Endothelial cell of umbilical vein (primary cell): Measurements from ENCODE around the gene RECK. TPM values are rescaled to one million over a fixed set of nuclear protein-coding genes. Genes with fewer than 3 reads are reported as not detected.

Experiments
- BruUV-seq: library from RNA; stranded (reverse); fragments of 400-500 nt; replicated peaks from 2 replicates; lab custom pipeline; 2021; lab: Mats Ljungman, UMichigan
- CTCF ChIA-PET: fragments of 300-600, 350-600 bp; sonication (Branson Sonifier 250); formaldehyde crosslinking; loops from one replicate; lab custom pipeline; 2021; ENCODE audit warnings: antibody characterized with exemption, inconsistent platforms; lab: Charles Lee
- POLR2A ChIA-PET: fragments of 300-600, 350-600 bp; sonication (Branson Sonifier 250); formaldehyde crosslinking; loops from one replicate; lab custom pipeline; 2021; ENCODE audit warnings: antibody characterized with exemption, inconsistent platforms; lab: Charles Lee
- DNase-seq: peaks from one replicate; pipeline ENCODE4 v3.0.0-alpha.2; 2011; ENCODE audit warnings: low read depth, low spot score
- FAIRE-seq: peaks from 2 replicates; lab custom pipeline; 2011; peaks lifted over from hg19 to GRCh38; lab: Jason Lieb, UNC
- H2AFZ ChIP-seq: 2 replicates; pipeline ENCODE4 v1.6.0; 2012; ENCODE audit warnings: low read depth, low read length, control low read depth, inconsistent platforms
- H3K27ac ChIP-seq: 2 replicates; pipeline ENCODE4 v1.5.1; 2011; ENCODE audit warnings: low read depth, mild to moderate bottlenecking, control low read depth, low read length, moderate library complexity; ENCODE audit not compliant: insufficient read depth
- H3K27me3 ChIP-seq, 2 experiments: 2 replicates each; pipeline versions ENCODE4 v1.6.0 to v1.6.1; 2011; ENCODE audit warnings: low read length in 2 of 2, mixed read lengths in 1 of 2; ENCODE audit not compliant: control insufficient read depth in 2 of 2, insufficient read depth in 2 of 2
- H3K36me3 ChIP-seq, 2 experiments: 2 replicates in 1 of 2; 3 replicates in 1 of 2; pipeline ENCODE4 v1.5.1; 2011; ENCODE audit warnings: low read length in 2 of 2, mild to moderate bottlenecking in 1 of 2, moderate library complexity in 1 of 2; ENCODE audit not compliant: control insufficient read depth in 2 of 2, insufficient read depth in 2 of 2; ENCODE audit errors: extremely low read depth in 1 of 2
- H3K4me1 ChIP-seq: 3 replicates; pipeline ENCODE4 v1.5.1; 2011; ENCODE audit warnings: mild to moderate bottlenecking, low read length; ENCODE audit not compliant: control insufficient read depth, insufficient read depth; ENCODE audit errors: extremely low read depth
- H3K4me2 ChIP-seq: 2 replicates; pipeline ENCODE4 v1.6.1; 2011; ENCODE audit warnings: low read length, control low read depth, mixed read lengths; ENCODE audit not compliant: insufficient read depth
- H3K4me3 ChIP-seq, 3 experiments: fragments of 200-600 bp in 1 of 3; sonication (generic), shearing (Covaris generic) in 1 of 3; replicated peaks in 1 of 3; 2 replicates each; pipeline ENCODE4 v1.5.1; 2011 to 2016; ENCODE audit warnings: control low read depth in 3 of 3, low read length in 3 of 3, mild to moderate bottlenecking in 2 of 3, inconsistent platforms in 1 of 3, low read depth in 1 of 3, moderate library complexity in 1 of 3; ENCODE audit not compliant: insufficient read depth in 1 of 3
- H3K79me2 ChIP-seq: 2 replicates; pipeline ENCODE4 v1.6.0; 2012; ENCODE audit warnings: low read length, inconsistent platforms; ENCODE audit not compliant: control insufficient read depth, insufficient read depth
- H3K9ac ChIP-seq: replicated peaks from 2 replicates; pipeline ENCODE3; 2011; ENCODE audit warnings: low read length, control low read depth; ENCODE audit not compliant: insufficient read depth; ENCODE audit errors: extremely low read depth
- H3K9me1 ChIP-seq: replicated peaks from 3 replicates; pipeline ENCODE4 v1.6.0; 2011; ENCODE audit warnings: mild to moderate bottlenecking, low read length; ENCODE audit not compliant: control insufficient read depth, insufficient read depth; ENCODE audit errors: extremely low read depth
- H3K9me3 ChIP-seq: replicated peaks from 2 replicates; pipeline ENCODE4 v1.5.1; 2012; ENCODE audit warnings: low read length, inconsistent platforms; ENCODE audit not compliant: control insufficient read depth, insufficient read depth
- H4K20me1 ChIP-seq: replicated peaks from 2 replicates; pipeline ENCODE3; 2011; ENCODE audit warnings: mild to moderate bottlenecking, low read length; ENCODE audit not compliant: control insufficient read depth, insufficient read depth; ENCODE audit errors: extremely low read depth
- CTCF ChIP-seq, 2 donors: IDR thresholded peaks; 1 replicate in 1 of 2; 2 replicates in 1 of 2; pipeline ENCODE4 v1.5.1; 2011; ENCODE audit warnings: low read length in 2 of 2, mild to moderate bottlenecking in 2 of 2, moderate library complexity in 2 of 2, control low read depth in 1 of 2, inconsistent platforms in 1 of 2, low read depth in 1 of 2; ENCODE audit not compliant: insufficient read depth in 1 of 2; ENCODE audit errors: extremely low read depth in 1 of 2
- EZH2 ChIP-seq: IDR thresholded peaks from 2 replicates; pipeline ENCODE4 v1.6.1; 2012; ENCODE audit warnings: borderline replicate concordance, low read depth, mild to moderate bottlenecking, moderate library complexity, low read length, inconsistent platforms; ENCODE audit not compliant: severe bottlenecking
- FOS ChIP-seq: IDR thresholded peaks from 2 replicates; pipeline ENCODE4 v1.6.1; 2011; ENCODE audit warnings: mild to moderate bottlenecking, low read length, moderate library complexity, borderline replicate concordance; ENCODE audit not compliant: insufficient read depth
- GATA2 ChIP-seq: IDR thresholded peaks from 2 replicates; pipeline ENCODE4 v1.7.0; 2011; ENCODE audit warnings: low read depth, mild to moderate bottlenecking, moderate library complexity, mixed read lengths, low read length; ENCODE audit not compliant: insufficient read length, insufficient read depth
- JUN ChIP-seq: IDR thresholded peaks from 2 replicates; pipeline ENCODE4 v1.6.1; 2011; ENCODE audit warnings: borderline replicate concordance, low read depth; ENCODE audit not compliant: insufficient read length, insufficient read depth
- MAX ChIP-seq: IDR thresholded peaks from 2 replicates; pipeline ENCODE4 v1.6.1; 2011; ENCODE audit not compliant: insufficient read depth, insufficient read length
- MYC ChIP-seq: IDR thresholded peaks from one replicate; pipeline ENCODE4 v1.6.1; 2011; ENCODE audit warnings: mild to moderate bottlenecking, low read depth, low read length
- POLR2A ChIP-seq: IDR thresholded peaks from 2 replicates; pipeline ENCODE4 v1.6.1; 2012; ENCODE audit warnings: low read depth, mild to moderate bottlenecking, control low read depth, low read length
- POLR2AphosphoS5 ChIP-seq: IDR thresholded peaks from 2 replicates; pipeline ENCODE4 v1.6.1; 2012; ENCODE audit warnings: low read depth, mild to moderate bottlenecking, control low read depth, low read length, moderate library complexity; ENCODE audit not compliant: insufficient read depth
- dilution Hi-C: fragments of 300-500 bp; cut with MboI; formaldehyde crosslinking; loops from one replicate; pipeline ENCODE4 v1.15.0; 2019; ENCODE audit warnings: low sequenced_read_pairs; ENCODE audit not compliant: extremely low pct_ligation_motif_present
- intact Hi-C: fragments of 100-400 bp; cut with micrococcal nuclease; formaldehyde crosslinking; loops from one replicate; pipeline ENCODE4 v1.10.0; 2022
- polyA plus RNA-seq, 4 experiments: library from polyadenylated mRNA; depleted of rRNA in 3 of 4; stranded (reverse) in 3 of 4; unstranded in 1 of 4; fragments of >200 nt; gene quantifications; 2 replicates each; pipeline versions ENCODE4 v1.2.1 to v1.2.3, GENCODE V29; 2011 to 2012; ENCODE audit warnings: missing spikeins in 1 of 4
- total RNA-seq: library from RNA; stranded (reverse); gene quantifications from 2 replicates; pipeline ENCODE4 v1.2.3, GENCODE V29; 2021

The RECK gene
- total and polyA plus RNA-seq, 2 donors (not counting 3 experiments of a cell fraction or from before 2014, with no cell fraction given): 12.0 to 14.1 TPM

- H3K36me3 ChIP-seq: no peaks in the 10 kb centered on the region
- H4K20me1 ChIP-seq: no peaks in the 10 kb centered on the region
- ChIA-PET POLR2A (no interaction called here), CTCF (interaction anchor here (1.2 to 8.4 kb wide), 6 partner anchors 7 to 207 kb away, joined by 4 to 189 read pairs (median 8); partner anchors contain the start of gene GLIPR2)
- H3K4me3 ChIP-seq: no peak overlapping the region
- intact Hi-C loops (loop anchor here (2.0 kb wide), 1 partner anchor 13 kb away; no protein-coding TSS in a partner anchor), dilution Hi-C loops (no loop called here)
- no peak for FAIRE-seq
- H3K27me3 ChIP-seq: no peaks in the 10 kb centered on the region
- DNase-seq: no peak
- no TSS peak for BruUV-seq
- no peak overlapping the region for H3K9ac ChIP-seq
- H3K9me1 ChIP-seq: no peaks in the 10 kb centered on the region
- no peak overlapping the region for H2AFZ ChIP-seq
- no peaks in the 10 kb centered on the region for H3K9me3 ChIP-seq
- no peak overlapping the region for H3K27ac ChIP-seq
- H3K4me2 ChIP-seq: no peak overlapping the region
- TF ChIP-seq POLR2A: no peak
- no peaks in the 10 kb centered on the region for H3K79me2 ChIP-seq
- H3K4me1 ChIP-seq: peaks cover 18% of the 10 kb centered on the region
Measured at GRCh38 chr9:36162211-36162738, 125.6 kb downstream of the RECK start.

GRCh38 chr9:36163049-36163785 is 126.5 kb downstream of the RECK start:
- peak overlapping the region; percentile 67 for H2AFZ ChIP-seq
- H3K9ac ChIP-seq: peak overlapping the region; percentile 12
- H3K4me2 ChIP-seq: no peak overlapping the region
- TF ChIP-seq POLR2AphosphoS5 (peak; percentile 55), FOS (peak; percentile 48), POLR2A (no peak), JUN (peak; percentile 45), MYC (no peak), EZH2 (no peak), CTCF (IDR thresholded peaks at IDR 0.05; ENCODE audit: extremely low read depth in 1 of 2, insufficient read depth in 1 of 2, low read depth in 1 of 2, low read length in 2 of 2) (no peak), GATA2 (no peak), MAX (no peak)
- intact Hi-C loops: loop anchor here (1.0 to 2.0 kb wide), 2 partner anchors 9 to 14 kb away; no protein-coding TSS in a partner anchor
- H3K36me3 ChIP-seq: no peaks in the 10 kb centered on the region
- H3K27me3 ChIP-seq: no peaks in the 10 kb centered on the region
- dilution Hi-C loops: no loop called here
- no peaks in the 10 kb centered on the region for H3K79me2 ChIP-seq
- FAIRE-seq (peak; percentile 82), DNase-seq (peak; percentile 88)
- no peaks in the 10 kb centered on the region for H3K9me1 ChIP-seq
- no peaks in the 10 kb centered on the region for H4K20me1 ChIP-seq
- no peak overlapping the region for H3K4me3 ChIP-seq
- H3K9me3 ChIP-seq: no peaks in the 10 kb centered on the region
- ChIA-PET CTCF (interaction anchor here (1.0 to 8.4 kb wide), 14 partner anchors 8 to 217 kb away, joined by 3 to 189 read pairs (median 6); partner anchors contain the start of genes CLTA and GLIPR2), POLR2A (interaction anchor here (1.7 kb wide), 1 partner anchor 61 kb away, joined by 4 read pairs; no protein-coding TSS in a partner anchor)
- H3K4me1 ChIP-seq: peaks cover 18% of the 10 kb centered on the region
- BruUV-seq: TSS peak; percentile 33
- H3K27ac ChIP-seq: peak overlapping the region; percentile 66
